Trophoblast cell (in vitro differentiated cells and primary cell): ENCODE measurements around the gene MCTP1.

Experiments
- DNase-seq, 2 donors: peaks; one replicate each; pipeline ENCODE4 v3.0.0-alpha.2; 2016
- H2AFZ ChIP-seq: 2 replicates; pipeline ENCODE4 v1.6.1; 2013; ENCODE audit warnings: low read length, moderate library complexity, mild to moderate bottlenecking; ENCODE audit not compliant: insufficient read depth, poor library complexity
- H2AK5ac ChIP-seq: 2 replicates; pipeline ENCODE4 v1.6.1; 2013; ENCODE audit warnings: mild to moderate bottlenecking, low read length
- H2BK120ac ChIP-seq: 2 replicates; pipeline ENCODE4 v1.6.1; 2013; ENCODE audit warnings: low read length, mild to moderate bottlenecking, moderate library complexity; ENCODE audit not compliant: insufficient read depth, poor library complexity
- H2BK12ac ChIP-seq: 2 replicates; pipeline ENCODE4 v1.6.1; 2013; ENCODE audit warnings: mild to moderate bottlenecking, low read length, moderate library complexity
- H2BK5ac ChIP-seq: 2 replicates; pipeline ENCODE4 v1.6.1; 2013; ENCODE audit warnings: low read length, low read depth, moderate library complexity, mild to moderate bottlenecking; ENCODE audit not compliant: poor library complexity
- H3K14ac ChIP-seq: 2 replicates; pipeline ENCODE4 v1.6.1; 2013; ENCODE audit warnings: mild to moderate bottlenecking, low read length
- H3K18ac ChIP-seq: 2 replicates; pipeline ENCODE4 v1.6.1; 2013; ENCODE audit warnings: mild to moderate bottlenecking, low read length
- H3K23ac ChIP-seq: 2 replicates; pipeline ENCODE4 v1.6.1; 2013; ENCODE audit warnings: low read length
- H3K27ac ChIP-seq: 2 replicates; pipeline ENCODE4 v1.5.1; 2013; ENCODE audit warnings: low read depth, mild to moderate bottlenecking, inconsistent platforms, low read length, moderate library complexity
- H3K27me3 ChIP-seq: 2 replicates; pipeline ENCODE4 v1.6.1; 2013; ENCODE audit warnings: inconsistent platforms, mild to moderate bottlenecking, low read length, moderate library complexity; ENCODE audit not compliant: insufficient read depth
- H3K36me3 ChIP-seq, 2 experiments: 1 replicate in 1 of 2; 2 replicates in 1 of 2; pipeline ENCODE4 v1.6.1; 2013; ENCODE audit warnings: low read length in 2 of 2, mild to moderate bottlenecking in 2 of 2, moderate library complexity in 1 of 2; ENCODE audit not compliant: insufficient read depth in 2 of 2, control insufficient read depth in 1 of 2
- H3K4ac ChIP-seq: 2 replicates; pipeline ENCODE4 v1.6.1; 2013; ENCODE audit warnings: low read depth, mild to moderate bottlenecking, low read length, moderate library complexity
- H3K4me1 ChIP-seq, 2 experiments: 1 replicate in 1 of 2; 2 replicates in 1 of 2; pipeline ENCODE4 v1.6.1; 2013; ENCODE audit warnings: low read length in 2 of 2, mild to moderate bottlenecking in 2 of 2, moderate library complexity in 1 of 2; ENCODE audit not compliant: insufficient read depth in 2 of 2, control insufficient read depth in 1 of 2
- H3K4me2 ChIP-seq: 2 replicates; pipeline ENCODE4 v1.6.1; 2013; ENCODE audit warnings: inconsistent platforms, mild to moderate bottlenecking, low read length, moderate library complexity
- H3K4me3 ChIP-seq: 2 replicates; pipeline ENCODE4 v1.5.1; 2013; ENCODE audit warnings: mild to moderate bottlenecking, low read depth, low read length, inconsistent platforms
- H3K79me1 ChIP-seq: one replicate; pipeline ENCODE4 v1.6.1; 2013; ENCODE audit warnings: low read length
- H3K79me2 ChIP-seq: 2 replicates; pipeline ENCODE4 v1.6.1; 2013; ENCODE audit warnings: low read length, mild to moderate bottlenecking; ENCODE audit not compliant: control insufficient read depth, insufficient read depth, poor library complexity
- H3K9ac ChIP-seq: 2 replicates; pipeline ENCODE4 v1.6.1; 2013; ENCODE audit warnings: mild to moderate bottlenecking, low read length
- H3K9me3 ChIP-seq: 2 replicates; pipeline ENCODE4 v1.6.1; 2013; ENCODE audit warnings: low read depth, mild to moderate bottlenecking, control low read depth, inconsistent platforms, low read length; ENCODE audit not compliant: insufficient read depth
- H4K12ac ChIP-seq: 2 replicates; pipeline ENCODE4 v1.6.1; 2013; ENCODE audit warnings: low read depth, mild to moderate bottlenecking, low read length, moderate library complexity
- H4K8ac ChIP-seq: 2 replicates; pipeline ENCODE4 v1.6.1; 2013; ENCODE audit warnings: low read depth, mild to moderate bottlenecking, low read length, moderate library complexity
- H4K91ac ChIP-seq: one replicate; pipeline ENCODE4 v1.6.1; 2013; ENCODE audit warnings: low read depth, mild to moderate bottlenecking, low read length, moderate library complexity
- WGBS: extraction: QIAGEN DNeasy Blood & Tissue Kit; methylation state at CpG from one replicate; pipeline ENCODE4 v1.1.7; 2013; ENCODE audit warnings: missing lambda C conversion rate; ENCODE audit not compliant: insufficient read length, insufficient coverage; ENCODE audit errors: extremely low coverage; 5-methylcytosine and 5-hydroxymethylcytosine counted together

The MCTP1 gene

DNA sequence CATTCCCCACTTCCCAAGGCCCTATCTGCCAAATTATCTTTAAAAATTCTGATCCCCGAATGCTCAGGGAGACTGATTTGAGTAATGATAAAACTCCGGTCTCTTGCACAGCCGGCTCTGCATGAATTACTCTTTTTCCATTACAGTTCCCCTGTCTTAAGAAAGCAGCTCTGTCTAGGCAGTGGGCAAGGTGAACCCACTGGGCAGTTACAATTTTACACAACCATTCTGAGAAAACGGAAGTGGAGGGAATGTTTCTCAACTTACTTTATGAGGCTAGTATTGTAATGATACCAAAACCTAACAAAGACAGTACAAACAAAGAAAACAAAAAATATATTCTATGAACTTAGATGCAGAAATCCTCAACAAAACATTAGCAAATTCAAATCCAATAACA lies 100.0 kb downstream of the MCTP1 start:
- WGBS: no CpG with 5 or more reads among the region's 4 CpGs
- no peak overlapping the region for H2AK5ac ChIP-seq
- DNase-seq: no peak
- no peak overlapping the region for H3K9ac ChIP-seq
- H3K18ac ChIP-seq: no peak overlapping the region
- no peak overlapping the region for H3K14ac ChIP-seq
- H3K27ac ChIP-seq: no peak overlapping the region
- no peaks in the 10 kb centered on the region for H3K4me1 ChIP-seq
- H3K4me3 ChIP-seq: no peak overlapping the region
- no peak overlapping the region for H2AFZ ChIP-seq
- no peaks in the 10 kb centered on the region for H3K27me3 ChIP-seq
- H3K9me3 ChIP-seq: no peaks in the 10 kb centered on the region
- no peak overlapping the region for H4K12ac ChIP-seq
- H3K79me2 ChIP-seq: no peaks in the 10 kb centered on the region
- H3K23ac ChIP-seq: no peak overlapping the region
- H3K4me2 ChIP-seq: no peak overlapping the region
- H2BK120ac ChIP-seq: no peak overlapping the region
- no peak overlapping the region for H2BK12ac ChIP-seq
- H3K4ac ChIP-seq: no peak overlapping the region
- H2BK5ac ChIP-seq: no peak overlapping the region
- H3K36me3 ChIP-seq: no peaks in the 10 kb centered on the region
- no peaks in the 10 kb centered on the region for H3K79me1 ChIP-seq
- no peak overlapping the region for H4K8ac ChIP-seq
- H4K91ac ChIP-seq: no peak overlapping the region

DNA sequence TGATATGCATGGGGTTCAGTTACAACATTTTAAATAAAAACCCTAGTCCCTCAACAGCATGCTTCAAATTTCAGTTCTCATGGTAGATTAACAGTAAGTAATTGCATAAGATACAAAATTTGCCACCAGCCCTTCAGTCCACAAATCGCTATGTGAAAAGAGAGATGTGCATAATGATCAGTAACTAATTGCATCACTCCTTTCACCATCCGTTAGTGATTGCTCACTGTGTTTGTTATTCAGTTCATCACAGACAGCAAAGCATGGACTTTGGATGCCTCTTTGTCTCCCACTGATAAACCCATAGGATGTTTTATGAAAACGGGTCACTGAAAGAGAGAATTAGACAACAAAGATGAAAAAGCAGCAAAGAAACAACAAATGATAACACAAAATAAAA lies 103.2 kb downstream of the MCTP1 start:
- Histone ChIP-seq H3K27ac (no peak overlapping the region), H2AK5ac (no peak overlapping the region), H3K4me1 (peaks cover 3 to 7% of the 10 kb centered on the region in 2 experiments), H3K79me1 (no peaks in the 10 kb centered on the region), H3K4ac (no peak overlapping the region), H3K4me3 (no peak overlapping the region), H2BK12ac (no peak overlapping the region), H3K36me3 (no peaks in the 10 kb centered on the region), H3K18ac (no peak overlapping the region), H3K4me2 (no peak overlapping the region), H2BK5ac (no peak overlapping the region), H4K8ac (no peak overlapping the region), H3K23ac (no peak overlapping the region), H4K12ac (no peak overlapping the region), H3K79me2 (no peaks in the 10 kb centered on the region), H2AFZ (no peak overlapping the region), H3K9me3 (peaks cover 2% of the 10 kb centered on the region), H4K91ac (no peak overlapping the region), H3K9ac (no peak overlapping the region), H3K27me3 (no peaks in the 10 kb centered on the region), H3K14ac (no peak overlapping the region), H2BK120ac (no peak overlapping the region)
- DNase-seq: no peak
- no CpG with 5 or more reads among the region's 3 CpGs for WGBS

DNA sequence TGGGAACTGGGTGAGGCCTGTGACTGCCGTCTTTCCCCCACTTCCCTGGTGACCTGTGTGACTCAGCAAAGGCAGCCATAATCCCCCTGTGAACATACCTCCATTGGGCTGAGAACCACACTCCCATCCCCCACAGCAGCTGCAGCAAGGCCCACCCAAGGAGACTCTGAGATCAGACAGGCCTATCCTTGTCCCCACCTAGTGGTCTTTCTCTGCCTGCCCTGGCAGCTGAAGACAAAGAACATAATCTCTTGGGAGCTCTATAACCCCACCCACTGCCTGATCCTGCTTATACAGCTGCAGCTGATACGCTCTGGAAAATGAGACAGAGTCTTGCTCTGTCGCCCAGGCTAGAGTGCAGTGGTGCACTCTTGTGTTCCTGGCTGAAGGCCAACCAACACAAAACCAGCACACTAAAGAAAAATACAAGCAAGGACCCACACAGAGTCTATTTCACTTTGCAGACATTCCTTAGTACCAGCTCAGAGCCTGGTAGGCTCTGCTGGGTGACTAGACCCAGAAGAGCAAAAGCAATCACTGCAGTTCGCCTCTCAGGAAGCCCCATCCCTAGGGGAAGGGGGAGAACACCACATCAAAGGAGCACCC lies 106.7 kb downstream of the MCTP1 start:
- no CpG with 5 or more reads among the region's 4 CpGs for WGBS
- Histone ChIP-seq H3K18ac (no peak overlapping the region), H3K14ac (no peak overlapping the region), H2AK5ac (no peak overlapping the region), H3K4me3 (no peak overlapping the region), H2BK120ac (no peak overlapping the region), H3K79me2 (no peaks in the 10 kb centered on the region), H3K4me2 (no peak overlapping the region), H3K4ac (no peak overlapping the region), H4K91ac (no peak overlapping the region), H2BK5ac (no peak overlapping the region), H3K27ac (no peak overlapping the region), H3K79me1 (no peaks in the 10 kb centered on the region), H3K9me3 (peaks cover 2% of the 10 kb centered on the region), H2AFZ (peak overlapping the region; percentile 35), H4K8ac (no peak overlapping the region), H3K23ac (no peak overlapping the region), H4K12ac (no peak overlapping the region), H2BK12ac (no peak overlapping the region), H3K27me3 (no peaks in the 10 kb centered on the region), H3K4me1 (peaks cover 3 to 7% of the 10 kb centered on the region in 2 experiments), H3K9ac (no peak overlapping the region), H3K36me3 (no peaks in the 10 kb centered on the region)
- no peak for DNase-seq

DNA sequence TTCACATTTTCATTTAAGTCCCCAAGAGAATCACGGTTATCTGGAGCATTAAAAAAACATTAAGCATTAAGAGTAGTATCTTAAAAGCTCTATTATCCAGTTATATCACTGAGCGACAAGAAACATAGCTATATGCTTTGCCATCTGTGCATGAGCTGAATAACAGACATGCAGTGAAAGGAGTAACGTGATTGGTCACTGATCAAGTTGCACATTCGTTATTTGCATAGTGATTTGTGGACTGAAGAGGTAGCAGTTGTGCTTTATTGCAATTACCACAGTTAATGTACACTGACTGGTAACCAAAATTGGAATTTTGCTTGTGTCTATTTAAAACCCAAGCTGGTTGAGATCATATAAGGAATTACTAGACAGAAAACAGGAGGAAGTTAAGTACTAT lies 107.4 kb downstream of the MCTP1 start:
- H3K27me3 ChIP-seq: no peaks in the 10 kb centered on the region
- H3K36me3 ChIP-seq: no peaks in the 10 kb centered on the region
- H3K23ac ChIP-seq: no peak overlapping the region
- H3K27ac ChIP-seq: no peak overlapping the region
- no CpG with 5 or more reads among the region's 4 CpGs for WGBS
- H3K18ac ChIP-seq: no peak overlapping the region
- H3K4ac ChIP-seq: no peak overlapping the region
- H3K9me3 ChIP-seq: peaks cover 2% of the 10 kb centered on the region
- H4K8ac ChIP-seq: no peak overlapping the region
- no peak overlapping the region for H2BK120ac ChIP-seq
- no peak overlapping the region for H3K4me2 ChIP-seq
- no peak overlapping the region for H3K9ac ChIP-seq
- H3K79me2 ChIP-seq: no peaks in the 10 kb centered on the region
- H2BK5ac ChIP-seq: no peak overlapping the region
- no peak overlapping the region for H3K14ac ChIP-seq
- no peak overlapping the region for H4K91ac ChIP-seq
- DNase-seq: no peak
- H2AK5ac ChIP-seq: no peak overlapping the region
- no peak overlapping the region for H2BK12ac ChIP-seq
- no peak overlapping the region for H3K4me3 ChIP-seq
- no peak overlapping the region for H2AFZ ChIP-seq
- H3K79me1 ChIP-seq: no peaks in the 10 kb centered on the region
- H4K12ac ChIP-seq: no peak overlapping the region
- H3K4me1 ChIP-seq: peaks cover 3 to 7% of the 10 kb centered on the region in 2 experiments
